Activated CD4-positive, alpha-beta memory T cell treated with anti-CD3 and anti-CD28 coated beads, Interleukin-2, amount 10 ng/mL, durations not matched to agents 7 days and 5 days (primary cell): ENCODE results near the gene TBX5. TPM values are rescaled to one million over a fixed set of nuclear protein-coding genes. Genes with fewer than 3 reads are reported as not detected.
"Not testable (repeated sequence)": the region's sequence is repeated elsewhere in the genome, so short reads cannot be mapped to it uniquely, and the experiment has no call there.

Experiments
- CTCF ChIA-PET: fragments of 350-600 bp; sonication (Branson Sonifier 250); formaldehyde crosslinking; loops from one replicate; lab custom pipeline; 2021; ENCODE audit warnings: antibody characterized with exemption, inconsistent platforms; lab: Charles Lee
- POLR2A ChIA-PET: fragments of 350-600 bp; sonication (Branson Sonifier 250); formaldehyde crosslinking; loops from one replicate; lab custom pipeline; 2021; ENCODE audit warnings: antibody characterized with exemption; lab: Charles Lee
- DNase-seq: peaks from one replicate; pipeline ENCODE4 v3.0.0-alpha.2; 2020
- H3K27ac Mint-ChIP-seq: one replicate; pipeline ENCODE4 v1.8.0; 2021; ENCODE audit warnings: mild to moderate bottlenecking, mixed read lengths
- H3K27me3 Mint-ChIP-seq: one replicate; pipeline ENCODE4 v1.8.0; 2021; ENCODE audit warnings: mixed read lengths
- H3K36me3 Mint-ChIP-seq: one replicate; pipeline ENCODE4 v1.8.0; 2021; ENCODE audit warnings: low read depth, mixed read lengths
- H3K4me1 Mint-ChIP-seq: one replicate; pipeline ENCODE4 v1.8.0; 2021; ENCODE audit warnings: mixed read lengths
- H3K4me3 Mint-ChIP-seq: one replicate; pipeline ENCODE4 v1.8.0; 2021; ENCODE audit warnings: mild to moderate bottlenecking, mixed read lengths
- H3K9me3 Mint-ChIP-seq: one replicate; pipeline ENCODE4 v1.8.0; 2021; ENCODE audit warnings: mixed read lengths
- total RNA-seq, 2 experiments: library from RNA; stranded (reverse); gene quantifications; one replicate each; pipeline ENCODE4 v1.2.3, GENCODE V29; 2021

The TBX5 gene
- total RNA-seq, 2 experiments from 2014 or later: not detected

GRCh38 chr12:114368685-114369452 is 37.1 kb downstream of the TBX5 start:
- Mint-ChIP-seq H3K4me3 (no peak overlapping the region), H3K9me3 (peaks cover 2% of the 10 kb centered on the region), H3K27me3 (no peaks in the 10 kb centered on the region), H3K36me3 (no peaks in the 10 kb centered on the region), H3K4me1 (no peaks in the 10 kb centered on the region), H3K27ac (no peak overlapping the region)
- no peak for DNase-seq
- POLR2A ChIA-PET: no interaction called here
- CTCF ChIA-PET: no interaction called here

GRCh38 chr12:114361992-114362391 is 44.0 kb downstream of the TBX5 start:
- Mint-ChIP-seq H3K4me3 (no peak overlapping the region), H3K27ac (no peak overlapping the region), H3K4me1 (no peaks in the 10 kb centered on the region), H3K9me3 (peaks cover 4% of the 10 kb centered on the region), H3K36me3 (no peaks in the 10 kb centered on the region), H3K27me3 (no peaks in the 10 kb centered on the region)
- no peak for DNase-seq
- ChIA-PET CTCF (no interaction called here), POLR2A (no interaction called here)

GRCh38 chr12:114361545-114361944 is 44.4 kb downstream of the TBX5 start:
- no peak overlapping the region for H3K27ac Mint-ChIP-seq
- DNase-seq: no peak
- H3K4me1 Mint-ChIP-seq: no peaks in the 10 kb centered on the region

GRCh38 chr12:114360485-114360884 is 45.5 kb downstream of the TBX5 start:
- no peak for DNase-seq
- POLR2A ChIA-PET: no interaction called here
- Mint-ChIP-seq H3K36me3 (no peaks in the 10 kb centered on the region), H3K27ac (no peak overlapping the region), H3K9me3 (peaks cover 2% of the 10 kb centered on the region), H3K4me1 (no peaks in the 10 kb centered on the region), H3K27me3 (no peaks in the 10 kb centered on the region), H3K4me3 (no peak overlapping the region)
- CTCF ChIA-PET: no interaction called here

More at GRCh38 chr12:114361545-114361944, 44.4 kb downstream of the TBX5 start:
- Mint-ChIP-seq H3K4me3 (no peak overlapping the region), H3K36me3 (no peaks in the 10 kb centered on the region), H3K27me3 (no peaks in the 10 kb centered on the region), H3K9me3 (peaks cover 4% of the 10 kb centered on the region)
- ChIA-PET POLR2A (no interaction called here), CTCF (no interaction called here)

- ChIA-PET POLR2A (no interaction called here), CTCF (no interaction called here)
- Mint-ChIP-seq H3K27me3 (no peaks in the 10 kb centered on the region), H3K36me3 (no peaks in the 10 kb centered on the region), H3K27ac (no peak overlapping the region), H3K4me3 (no peak overlapping the region), H3K4me1 (no peaks in the 10 kb centered on the region), H3K9me3 (no peaks in the 10 kb centered on the region)
- no peak for DNase-seq
Measured at GRCh38 chr12:114355389-114356088, 50.4 kb downstream of the TBX5 start.

- POLR2A ChIA-PET, H3K4me3 Mint-ChIP-seq, H3K27ac Mint-ChIP-seq, CTCF ChIA-PET, H3K36me3 Mint-ChIP-seq, DNase-seq, H3K4me1 Mint-ChIP-seq, H3K9me3 Mint-ChIP-seq, H3K27me3 Mint-ChIP-seq: not testable (repeated sequence)
Measured at GRCh38 chr12:114349239-114349638, 56.7 kb downstream of the TBX5 start.

- Mint-ChIP-seq H3K27ac (no peak overlapping the region), H3K4me1 (no peaks in the 10 kb centered on the region), H3K4me3 (no peak overlapping the region), H3K36me3 (no peaks in the 10 kb centered on the region), H3K9me3 (no peaks in the 10 kb centered on the region), H3K27me3 (no peaks in the 10 kb centered on the region)
- no peak for DNase-seq
- ChIA-PET CTCF (no interaction called here), POLR2A (no interaction called here)
Measured at GRCh38 chr12:114347861-114348260, 58.1 kb downstream of the TBX5 start.

GRCh38 chr12:114344831-114345230 is 61.1 kb downstream of the TBX5 start:
- H3K4me1 Mint-ChIP-seq: no peaks in the 10 kb centered on the region
- no peaks in the 10 kb centered on the region for H3K36me3 Mint-ChIP-seq
- DNase-seq: no peak
- H3K27ac Mint-ChIP-seq: no peak overlapping the region
- no peaks in the 10 kb centered on the region for H3K9me3 Mint-ChIP-seq
- ChIA-PET CTCF (no interaction called here), POLR2A (no interaction called here)
- H3K27me3 Mint-ChIP-seq: no peaks in the 10 kb centered on the region
- no peak overlapping the region for H3K4me3 Mint-ChIP-seq

GRCh38 chr12:114344303-114344663 is 61.7 kb downstream of the TBX5 start:
- Mint-ChIP-seq H3K27me3 (no peaks in the 10 kb centered on the region), H3K9me3 (no peaks in the 10 kb centered on the region), H3K4me1 (no peaks in the 10 kb centered on the region), H3K27ac (no peak overlapping the region), H3K36me3 (no peaks in the 10 kb centered on the region), H3K4me3 (no peak overlapping the region)
- POLR2A ChIA-PET: no interaction called here
- CTCF ChIA-PET: no interaction called here
- DNase-seq: no peak

GRCh38 chr12:114343585-114344302 is 62.2 kb downstream of the TBX5 start:
- DNase-seq: no peak
- Mint-ChIP-seq H3K4me1 (no peaks in the 10 kb centered on the region), H3K4me3 (no peak overlapping the region), H3K27ac (no peak overlapping the region), H3K36me3 (no peaks in the 10 kb centered on the region), H3K9me3 (no peaks in the 10 kb centered on the region), H3K27me3 (no peaks in the 10 kb centered on the region)
- POLR2A ChIA-PET: no interaction called here
- CTCF ChIA-PET: no interaction called here

- Mint-ChIP-seq H3K4me3 (no peak overlapping the region), H3K27ac (no peak overlapping the region), H3K4me1 (no peaks in the 10 kb centered on the region), H3K9me3 (no peaks in the 10 kb centered on the region), H3K36me3 (no peaks in the 10 kb centered on the region), H3K27me3 (no peaks in the 10 kb centered on the region)
- ChIA-PET POLR2A (no interaction called here), CTCF (interaction anchor here (0.6 kb wide), 1 partner anchor 175 kb away, joined by 3 read pairs; no protein-coding TSS in a partner anchor)
- no peak for DNase-seq
Measured at GRCh38 chr12:114342656-114343055, 63.3 kb downstream of the TBX5 start.

GRCh38 chr12:114341635-114342034 is 64.3 kb downstream of the TBX5 start:
- no peak for DNase-seq
- Mint-ChIP-seq H3K27ac (no peak overlapping the region), H3K9me3 (peaks cover 3% of the 10 kb centered on the region), H3K4me3 (no peak overlapping the region), H3K27me3 (no peaks in the 10 kb centered on the region), H3K36me3 (no peaks in the 10 kb centered on the region), H3K4me1 (no peaks in the 10 kb centered on the region)
- CTCF ChIA-PET: no interaction called here
- POLR2A ChIA-PET: no interaction called here

GRCh38 chr12:114340231-114340630 is 65.7 kb downstream of the TBX5 start:
- Mint-ChIP-seq H3K27ac (no peak overlapping the region), H3K36me3 (no peaks in the 10 kb centered on the region), H3K4me3 (no peak overlapping the region), H3K9me3 (peaks cover 3% of the 10 kb centered on the region), H3K27me3 (no peaks in the 10 kb centered on the region), H3K4me1 (no peaks in the 10 kb centered on the region)
- DNase-seq: no peak
- CTCF ChIA-PET: no interaction called here
- POLR2A ChIA-PET: no interaction called here
